Glomerular visceral epithelial cell (primary cell): ENCODE results near the gene LIPI.
"Not testable (repeated sequence)": the region's sequence is repeated elsewhere in the genome, so short reads cannot be mapped to it uniquely, and the experiment has no call there.

Experiments used
- DNase-seq: peaks from one replicate; pipeline ENCODE4 v3.0.0-alpha.2; 2016; ENCODE audit errors: extremely low spot score

Gene LIPI

DNA sequence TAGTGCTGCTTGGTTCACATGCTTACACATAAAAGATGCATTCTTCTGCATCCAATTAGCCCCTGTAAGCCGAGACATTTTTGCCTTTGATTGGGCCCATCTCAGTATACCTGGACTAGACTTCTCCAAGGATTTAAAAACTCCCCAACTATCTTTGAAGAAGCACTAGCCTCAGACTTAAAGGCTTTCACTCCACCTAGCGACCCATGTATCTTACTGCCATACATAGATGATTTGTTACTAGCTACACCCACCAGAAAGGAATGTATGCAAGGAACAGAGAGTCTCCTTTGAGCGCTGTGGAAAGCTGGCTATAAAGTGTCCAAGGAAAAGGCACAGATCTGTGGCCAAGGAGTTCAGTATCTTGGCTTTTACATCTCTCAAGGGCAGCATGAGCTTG, 91.7 kb downstream of the LIPI start:
- no peak for DNase-seq

DNA sequence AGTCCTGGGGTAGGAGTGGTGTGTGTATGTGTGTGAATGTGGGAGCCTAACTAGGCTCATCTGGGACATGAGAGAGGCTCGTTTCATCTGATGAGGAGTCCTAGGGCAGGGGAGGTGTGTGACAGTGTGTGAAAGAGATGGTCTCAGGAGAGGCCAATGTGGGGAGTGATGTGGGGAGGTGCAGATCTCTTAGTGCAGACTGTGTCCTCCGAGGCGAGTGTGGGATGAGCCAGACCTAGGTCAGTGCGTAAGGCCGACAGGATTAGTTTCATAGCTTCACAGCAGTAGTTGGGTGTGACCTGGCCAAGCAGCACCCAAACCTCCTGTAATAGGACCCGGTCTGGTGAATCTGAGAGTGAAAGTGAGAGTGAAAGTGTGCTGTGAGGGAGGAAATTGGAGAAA, 94.7 kb downstream of the LIPI start:
- DNase-seq: no peak

DNA sequence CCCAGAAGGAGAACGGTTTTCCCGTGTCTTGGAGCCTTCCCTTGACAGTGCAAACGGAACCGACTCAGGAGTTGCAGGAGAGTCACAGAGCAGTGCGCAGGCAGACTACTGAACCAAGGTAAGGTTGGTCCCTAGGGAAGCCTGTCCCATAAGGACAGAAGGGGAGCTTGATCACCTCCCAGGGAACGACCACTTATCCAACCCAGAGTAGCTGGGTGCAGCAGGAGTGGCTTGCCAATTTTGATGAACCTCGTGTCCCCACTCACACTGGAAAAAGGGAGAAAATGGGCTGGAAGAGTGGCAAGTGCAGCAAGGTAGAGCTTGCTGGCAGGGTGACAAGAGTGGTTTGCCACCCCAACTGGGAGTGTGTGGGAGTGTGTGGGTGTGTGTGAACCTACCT, 95.1 kb downstream of the LIPI start:
- DNase-seq: no peak

DNA sequence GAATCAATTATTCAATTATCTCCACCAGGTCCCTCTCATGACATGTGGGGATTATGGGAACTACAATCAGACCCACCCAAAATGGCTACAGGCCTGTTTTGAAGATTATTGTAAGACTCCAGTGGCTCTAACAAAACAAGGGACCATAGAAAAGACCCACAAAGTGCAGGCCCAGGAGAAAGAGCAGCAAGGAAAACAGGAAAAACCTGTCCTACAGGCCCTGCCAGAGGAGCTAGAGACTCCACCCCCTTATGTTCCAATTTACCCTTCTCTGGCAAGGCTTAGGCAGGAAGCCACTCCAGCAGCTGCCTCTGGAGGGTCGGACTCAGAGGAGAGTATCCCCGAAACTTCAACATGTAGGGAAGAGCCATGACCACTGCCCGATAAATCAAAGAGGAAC, 96.5 kb downstream of the LIPI start:
- no peak for DNase-seq

DNA sequence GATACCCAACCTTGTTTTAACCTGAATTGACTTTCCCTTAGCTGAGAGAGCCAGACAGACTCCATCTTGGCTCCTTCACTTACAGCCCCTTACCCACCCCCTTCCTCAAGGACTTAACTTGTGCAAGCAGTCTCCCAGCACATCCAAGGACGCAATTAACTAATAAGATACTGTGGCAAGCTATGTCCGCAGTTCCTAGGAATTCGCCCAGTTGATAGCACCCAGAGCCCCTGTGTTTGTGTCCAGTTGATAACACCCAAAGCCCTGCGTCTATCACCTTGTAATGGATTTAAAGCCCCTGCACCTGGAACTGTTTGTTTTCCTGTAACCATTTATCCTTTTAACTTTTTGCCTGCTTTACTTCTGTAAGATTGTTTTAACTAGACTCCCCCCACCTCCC, 106.2 kb downstream of the LIPI start:
- DNase-seq: not testable (repeated sequence)

DNA sequence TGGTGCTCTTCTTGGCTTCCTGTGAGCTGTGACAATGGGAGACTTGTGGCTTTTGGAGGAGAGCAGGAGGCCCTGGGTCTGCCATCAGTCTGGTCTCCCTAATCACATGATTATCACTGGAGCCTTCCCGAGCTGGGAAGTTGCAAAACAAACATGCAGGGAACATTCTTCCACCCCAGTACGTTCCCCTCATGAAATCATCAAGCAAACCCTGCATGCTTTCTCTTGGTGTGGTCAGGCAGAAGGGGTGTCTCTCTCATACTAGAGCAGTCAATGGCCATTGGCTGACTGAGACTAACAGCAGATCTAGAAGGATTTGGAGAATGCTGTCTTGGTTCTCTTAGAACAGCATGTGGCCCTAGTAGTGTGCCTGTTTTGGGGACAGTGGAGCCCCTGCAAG, 111.2 kb downstream of the LIPI start:
- no peak for DNase-seq

DNA sequence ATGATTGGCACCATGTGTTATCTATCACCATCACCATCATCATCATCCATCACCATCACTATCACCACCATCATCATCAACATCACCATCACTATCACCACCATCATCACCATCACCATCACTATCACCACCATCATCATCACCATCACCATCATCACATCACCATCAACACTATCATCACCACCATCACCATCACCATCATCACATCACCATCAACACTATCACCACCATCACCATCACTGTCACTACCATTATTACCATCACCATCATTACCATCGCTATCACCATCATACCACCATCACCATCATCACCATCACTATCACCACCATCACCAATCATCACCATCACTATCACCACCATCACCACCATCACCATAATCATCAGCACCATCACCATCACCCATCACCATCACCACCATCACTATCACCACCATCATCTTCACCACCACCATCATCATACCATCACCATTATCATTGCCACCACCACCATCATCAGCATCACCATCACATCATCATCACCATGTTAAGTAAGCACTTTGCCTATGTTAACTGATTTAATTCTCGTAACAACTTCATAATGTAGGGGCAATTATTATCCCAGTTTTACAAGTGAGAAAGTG, 112.8 kb downstream of the LIPI start:
- DNase-seq: no peak

DNA sequence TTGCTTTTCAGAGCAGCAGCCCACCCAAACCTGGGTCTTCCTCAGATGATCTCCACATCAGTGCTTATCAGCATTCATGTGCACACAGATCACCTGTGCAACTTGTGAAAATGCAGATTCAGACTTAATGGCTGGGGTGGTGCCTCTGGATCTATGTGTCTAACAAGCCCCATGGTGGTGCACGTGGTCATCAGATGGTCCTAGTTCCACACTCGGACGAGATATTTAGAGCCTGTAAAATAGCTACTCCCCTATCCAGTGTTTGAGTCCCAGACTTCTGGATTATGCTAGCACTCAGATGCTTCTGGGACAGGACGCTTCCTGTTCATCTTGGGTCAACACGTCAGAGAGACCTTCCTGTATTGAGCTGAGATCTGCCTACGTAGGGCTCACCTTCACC, 114.2 kb downstream of the LIPI start:
- no peak for DNase-seq

DNA sequence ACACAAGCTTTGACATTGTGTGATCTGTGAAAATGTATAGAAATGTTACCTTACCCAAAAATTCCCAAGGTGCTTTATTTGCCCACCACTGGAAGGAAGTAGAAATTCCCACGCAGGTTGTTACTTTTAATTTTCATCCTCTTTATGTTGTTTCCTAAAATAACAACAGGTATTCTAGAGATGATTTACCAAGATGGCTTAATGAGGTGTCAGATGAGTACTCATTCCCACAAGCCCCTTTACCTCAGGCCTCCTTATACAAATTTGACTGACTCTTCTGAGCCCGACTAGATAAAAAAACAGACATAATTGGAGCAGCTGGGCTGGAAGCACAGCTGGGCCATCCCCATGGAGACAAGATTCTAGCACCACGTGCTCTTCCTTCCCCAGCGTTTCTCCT, 114.6 kb downstream of the LIPI start:
- no peak for DNase-seq

DNA sequence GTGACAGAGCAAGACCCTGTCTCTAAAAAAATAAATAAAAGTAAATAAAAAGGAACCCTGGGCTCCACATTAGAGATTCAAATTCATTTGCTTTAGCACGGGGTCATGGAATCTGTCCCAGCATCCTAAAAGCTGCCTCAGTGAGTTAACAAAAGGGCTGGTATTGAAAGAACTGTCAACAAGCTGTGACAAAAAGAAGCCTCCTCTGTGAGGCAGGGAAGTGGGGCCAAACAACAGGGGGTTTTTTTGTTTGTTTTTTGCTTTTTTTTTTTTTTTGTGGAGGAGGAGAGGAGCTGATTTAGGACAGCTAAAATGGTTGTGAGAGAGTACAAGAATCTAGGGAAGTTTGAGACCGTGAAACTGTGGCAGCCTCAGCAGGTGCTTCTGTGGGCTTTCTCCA, 115.7 kb downstream of the LIPI start:
- DNase-seq: no peak

DNA sequence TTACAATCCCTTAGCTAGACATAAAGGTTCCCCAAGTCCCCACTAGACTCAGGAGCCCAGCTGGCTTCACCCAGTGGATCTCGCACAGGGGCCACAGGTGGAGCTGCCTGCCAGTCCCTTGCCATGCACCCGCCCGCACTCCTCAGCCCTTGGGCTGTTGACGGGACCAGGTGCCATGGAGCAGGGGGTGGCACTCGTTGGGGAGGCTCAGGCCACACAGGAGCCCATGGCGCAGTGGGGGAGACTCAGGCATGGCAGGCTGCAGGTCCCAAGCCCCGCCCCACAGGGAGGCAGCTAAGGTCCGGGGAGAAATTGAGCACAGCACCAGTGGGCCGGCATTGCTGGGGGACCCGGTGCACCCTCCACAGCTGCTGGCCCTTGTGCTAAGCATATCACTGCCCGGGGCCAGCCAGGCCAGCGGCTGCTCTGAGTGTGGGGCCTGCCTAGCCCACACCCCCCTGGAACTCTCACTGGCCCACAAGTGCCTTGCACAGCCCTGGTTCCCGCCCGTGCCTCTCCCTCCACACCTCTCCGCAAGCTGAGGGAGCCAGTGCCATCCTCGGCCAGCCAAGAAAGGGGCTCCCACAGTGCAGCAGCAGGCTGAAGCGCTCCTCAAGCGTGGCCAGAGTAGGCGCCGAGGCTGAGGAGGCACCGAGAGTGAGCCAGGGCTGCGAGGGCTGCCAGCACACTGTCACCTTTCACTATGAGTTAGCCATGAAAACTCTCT, 117.8 kb downstream of the LIPI start:
- DNase-seq: no peak

DNA sequence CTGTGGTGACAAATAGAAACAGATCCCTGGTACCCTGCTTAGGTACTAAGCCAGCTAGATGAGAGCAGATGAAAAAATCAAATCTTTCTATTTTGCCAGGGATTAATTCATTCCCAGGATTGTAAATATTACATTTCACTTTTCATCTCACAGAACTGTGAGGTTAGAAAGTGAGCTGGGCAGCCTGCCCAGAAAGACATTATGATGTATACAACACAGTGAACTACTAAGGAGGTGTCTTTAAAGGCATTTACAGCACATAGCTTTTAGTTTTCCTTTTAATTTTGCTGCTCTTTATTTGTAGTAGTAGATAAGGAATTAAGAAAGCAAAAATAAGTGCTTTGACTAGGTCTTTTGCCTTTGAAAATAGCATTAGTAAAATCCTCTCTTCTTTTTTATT, 120.6 kb downstream of the LIPI start:
- DNase-seq: not testable (repeated sequence)

DNA sequence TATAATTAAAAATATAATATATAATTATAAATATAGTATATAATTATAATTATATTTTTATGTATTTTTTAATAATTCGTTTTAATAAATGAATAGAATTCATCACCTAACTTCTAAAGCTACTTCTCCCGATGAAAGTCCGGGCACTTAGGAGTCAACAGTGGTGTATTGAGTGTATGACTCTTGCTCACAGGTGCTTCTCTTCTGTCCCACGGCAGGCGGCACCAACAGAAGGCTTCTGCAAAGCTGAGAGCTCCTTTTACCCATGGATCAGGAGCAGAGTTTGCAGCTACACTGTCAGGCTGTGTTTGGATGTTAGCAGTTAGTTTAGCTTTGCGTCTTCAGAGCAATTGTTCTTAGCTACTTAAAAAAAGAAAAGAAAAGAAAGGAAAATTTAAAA, 122.4 kb downstream of the LIPI start:
- DNase-seq: no peak

DNA sequence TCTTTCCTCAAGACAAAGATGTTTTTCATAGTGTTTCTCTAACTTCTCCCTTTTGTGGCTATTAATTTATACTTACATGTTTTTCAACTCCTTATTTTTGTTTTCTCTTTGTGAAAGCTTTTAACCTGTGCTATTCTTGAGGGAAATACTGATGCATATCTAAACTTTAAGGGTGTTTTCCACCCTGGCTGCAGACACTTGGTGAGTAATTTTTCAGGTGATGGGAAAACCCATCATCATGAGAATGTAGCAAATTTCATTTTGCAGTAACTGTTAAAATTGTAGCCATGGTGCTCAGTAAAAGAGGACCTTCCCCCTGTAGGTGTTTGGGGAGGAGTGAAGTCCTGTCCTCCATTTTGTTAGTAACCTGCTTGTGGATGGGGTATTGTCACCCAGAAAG, 124.2 kb downstream of the LIPI start:
- no peak for DNase-seq

DNA sequence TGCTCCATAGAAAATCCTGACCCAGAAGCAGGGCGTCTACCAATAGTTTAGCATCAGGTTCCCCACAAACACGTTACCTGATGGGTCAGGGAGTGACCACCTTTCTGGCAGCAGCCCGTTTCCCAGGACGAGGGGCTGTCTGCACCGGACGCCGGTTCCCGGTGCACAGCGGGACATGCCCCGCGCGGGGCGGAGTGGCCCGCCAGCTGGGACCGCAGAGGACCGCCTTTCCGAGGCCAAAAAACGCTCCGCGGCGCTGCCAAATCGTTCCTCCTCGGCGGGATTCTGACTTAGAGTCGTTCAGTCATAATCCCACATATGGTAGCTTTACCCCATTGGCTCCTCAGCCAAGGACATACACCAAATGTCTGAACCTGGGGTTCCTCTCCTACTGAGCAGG, 126.1 kb downstream of the LIPI start:
- DNase-seq: no peak

DNA sequence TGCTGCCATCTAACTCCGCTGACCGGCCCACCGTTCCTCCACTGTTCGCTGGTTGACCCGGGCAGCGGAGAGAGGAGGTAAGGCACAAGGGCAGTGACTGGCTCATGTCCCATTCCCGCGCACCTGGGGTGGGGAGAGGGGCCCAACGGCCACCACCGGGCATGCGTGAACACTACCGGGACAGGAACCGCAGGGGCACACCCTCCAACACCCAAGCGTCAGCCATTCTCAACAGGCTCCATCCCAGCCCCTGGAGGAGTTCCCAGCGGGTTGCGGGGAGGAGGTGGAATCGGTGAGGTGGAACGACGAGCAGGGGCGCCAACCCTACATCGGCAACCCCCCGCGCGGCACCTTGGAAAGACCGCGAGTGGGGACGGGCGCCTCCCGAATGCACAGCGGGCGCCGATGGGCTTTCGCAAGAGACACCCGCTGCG, 126.7 kb downstream of the LIPI start:
- DNase-seq: no peak

DNA sequence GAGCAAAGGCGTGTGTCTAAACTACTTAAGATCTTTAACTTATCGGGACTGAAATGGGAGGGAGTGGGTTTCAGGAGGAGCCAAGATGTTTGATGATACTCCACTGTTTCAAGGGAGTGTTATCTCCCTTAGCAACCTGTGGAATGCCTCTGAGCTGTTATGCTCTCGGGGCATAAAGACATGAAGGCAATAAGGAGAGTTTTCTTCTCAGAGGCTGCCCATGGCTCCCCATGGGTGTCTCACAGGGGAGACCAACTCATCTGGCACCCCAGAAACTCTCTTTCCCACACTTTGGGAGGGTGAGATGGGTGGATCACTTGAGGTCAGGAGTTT, 130.0 kb downstream of the LIPI start:
- DNase-seq: no peak

DNA sequence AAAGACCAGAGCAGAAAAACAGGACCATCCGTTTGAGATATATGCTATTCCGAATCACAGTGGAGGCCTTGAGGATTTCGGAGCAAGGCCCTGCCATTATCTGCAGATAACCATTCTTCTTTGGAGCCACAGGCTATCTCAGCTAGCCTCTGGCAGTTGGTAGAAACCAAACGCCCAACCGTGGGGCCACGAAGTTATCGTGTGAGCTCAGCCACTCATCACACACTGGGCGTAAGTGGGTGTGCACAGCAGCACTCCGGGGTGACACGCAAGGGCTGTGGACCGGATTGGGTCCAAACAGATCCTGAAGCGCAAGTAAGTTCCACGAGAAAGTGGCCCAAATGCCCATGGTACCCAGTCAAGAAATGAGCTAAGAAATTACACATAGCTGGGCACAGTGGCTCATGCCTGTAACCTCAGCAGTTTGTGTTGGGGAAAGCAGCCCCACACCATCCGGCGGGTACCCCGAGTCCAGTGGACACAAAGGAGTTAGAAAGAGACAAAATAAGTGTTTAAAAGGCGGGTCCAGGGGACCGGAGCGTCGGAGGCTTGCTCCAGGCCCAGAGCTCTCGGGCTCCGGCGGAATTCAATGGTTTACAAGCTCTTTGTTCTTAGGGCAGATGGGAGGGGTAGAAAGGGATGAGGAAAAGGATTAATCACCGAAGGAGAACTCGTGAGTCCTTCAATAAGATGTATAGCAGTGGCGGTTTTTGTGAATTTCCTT, 130.6 kb downstream of the LIPI start:
- no peak for DNase-seq

DNA sequence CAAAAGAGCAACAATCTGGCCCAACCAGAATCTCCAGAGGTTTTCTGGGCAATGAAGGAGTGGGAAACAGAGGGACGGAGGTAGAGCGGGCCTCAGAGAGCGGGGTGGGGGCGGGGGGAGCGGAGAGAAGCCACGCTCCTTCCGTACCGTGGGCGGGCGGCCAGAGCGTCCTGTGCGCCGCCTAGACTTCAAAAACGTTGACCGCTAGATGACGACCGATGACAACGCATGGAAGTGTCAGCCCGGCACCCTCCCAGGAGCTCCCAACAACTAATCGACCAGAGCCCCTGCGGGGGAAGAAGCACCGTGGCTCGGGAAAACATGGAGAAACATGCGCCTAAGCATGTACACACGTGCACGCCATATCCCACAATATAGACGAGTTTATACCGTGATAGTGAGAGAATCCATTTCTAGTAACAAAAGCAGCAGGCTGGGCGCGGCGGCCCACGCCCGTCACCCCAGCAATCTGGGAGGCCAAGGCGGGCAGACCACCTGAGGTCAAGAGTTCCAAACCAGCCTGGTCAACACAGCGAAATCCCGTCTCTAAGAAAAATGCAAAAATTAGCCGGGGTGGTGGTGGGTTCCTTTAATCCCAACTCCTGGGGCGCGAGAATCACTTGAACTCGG, 131.9 kb downstream of the LIPI start:
- no peak for DNase-seq

DNA sequence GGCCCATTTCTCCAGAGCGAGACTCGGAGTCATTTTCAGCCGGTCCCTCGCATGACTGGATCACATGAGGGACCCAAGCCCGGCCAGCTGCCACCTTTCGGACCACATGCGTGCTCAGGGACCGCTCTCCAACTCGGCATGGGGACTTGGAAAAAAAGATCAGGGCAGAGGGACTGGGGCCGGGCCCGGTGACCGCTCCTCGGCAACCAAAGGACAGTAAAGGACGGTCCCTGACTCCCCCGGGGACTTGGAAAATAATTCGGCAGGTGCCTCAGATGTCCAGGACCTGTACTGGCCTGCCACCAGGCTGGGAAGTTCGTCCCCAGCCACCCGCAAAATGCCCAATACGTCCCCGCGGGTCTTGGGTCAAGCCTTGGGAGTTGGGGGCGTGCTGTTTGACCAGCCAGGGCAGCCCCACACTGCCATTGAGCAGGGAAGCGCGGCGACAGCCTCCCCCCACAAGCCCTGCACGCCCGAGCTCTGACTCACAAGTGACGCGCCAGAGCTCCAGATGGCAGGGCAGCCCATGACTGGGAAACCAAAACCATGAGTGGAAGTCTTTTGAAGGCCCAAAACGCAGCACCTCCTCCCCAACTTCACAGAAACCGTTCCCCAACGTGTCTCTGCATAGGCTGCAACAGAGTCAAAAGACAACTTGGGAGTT, 134.5 kb downstream of the LIPI start:
- DNase-seq: no peak

DNA sequence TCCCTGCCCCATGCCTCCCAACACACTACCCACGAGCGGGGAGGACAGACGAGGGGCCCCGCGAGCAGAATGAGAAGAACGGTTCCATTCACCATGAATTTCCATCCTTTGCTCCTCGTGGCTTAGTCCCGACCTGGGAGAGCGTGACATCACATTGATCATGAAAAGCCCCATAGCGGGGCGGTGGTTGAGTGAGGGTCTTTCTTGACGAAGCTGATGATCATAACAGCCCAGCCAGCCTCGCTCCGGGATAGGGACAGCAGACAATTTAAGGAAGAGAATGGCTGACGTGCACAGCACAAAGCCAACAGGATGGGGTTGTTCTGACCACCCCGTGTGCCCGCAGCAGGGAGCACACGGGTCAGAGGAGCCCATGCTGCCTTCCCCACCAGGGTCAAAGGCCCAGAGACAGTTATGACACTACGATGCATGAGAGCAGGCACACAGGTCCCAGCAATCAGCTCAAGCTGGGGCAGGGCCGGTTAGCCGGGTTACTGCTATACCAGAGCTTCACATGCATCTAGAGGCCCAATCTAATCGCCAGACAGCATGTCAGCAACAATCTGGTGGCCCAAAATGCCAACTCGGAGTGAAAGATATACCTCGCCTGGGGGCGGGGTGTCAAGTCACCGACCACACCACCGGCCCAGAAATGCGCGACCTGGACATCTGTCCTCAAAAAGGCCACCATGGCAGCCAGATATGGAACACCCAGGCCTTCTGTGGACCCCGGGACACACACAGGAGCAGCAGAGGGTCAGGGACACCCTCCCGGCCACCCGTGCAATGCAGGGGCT, 135.2 kb downstream of the LIPI start:
- DNase-seq: no peak

DNA sequence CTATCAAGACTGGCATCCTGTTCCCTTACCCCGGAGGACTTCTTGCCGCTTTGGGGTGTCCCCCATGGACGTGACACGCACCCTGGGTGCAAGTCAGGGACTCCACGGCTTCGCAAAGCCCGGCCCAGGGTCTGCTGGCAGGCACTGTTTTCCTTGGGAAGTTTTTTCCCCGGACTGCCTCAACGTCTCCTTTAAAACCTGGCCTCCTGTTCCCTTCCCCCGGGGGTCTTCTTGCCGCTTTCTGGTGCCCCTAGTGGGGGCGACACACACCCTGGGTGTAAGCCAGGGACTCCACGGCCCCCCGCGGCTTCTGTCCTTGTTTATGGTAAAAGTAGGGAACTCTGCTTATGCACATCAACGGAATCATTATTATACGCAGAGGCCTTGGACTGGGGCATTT, 136.6 kb downstream of the LIPI start:
- no peak for DNase-seq
